ENCODE results near the gene MATN1.

Gene MATN1

DNA sequence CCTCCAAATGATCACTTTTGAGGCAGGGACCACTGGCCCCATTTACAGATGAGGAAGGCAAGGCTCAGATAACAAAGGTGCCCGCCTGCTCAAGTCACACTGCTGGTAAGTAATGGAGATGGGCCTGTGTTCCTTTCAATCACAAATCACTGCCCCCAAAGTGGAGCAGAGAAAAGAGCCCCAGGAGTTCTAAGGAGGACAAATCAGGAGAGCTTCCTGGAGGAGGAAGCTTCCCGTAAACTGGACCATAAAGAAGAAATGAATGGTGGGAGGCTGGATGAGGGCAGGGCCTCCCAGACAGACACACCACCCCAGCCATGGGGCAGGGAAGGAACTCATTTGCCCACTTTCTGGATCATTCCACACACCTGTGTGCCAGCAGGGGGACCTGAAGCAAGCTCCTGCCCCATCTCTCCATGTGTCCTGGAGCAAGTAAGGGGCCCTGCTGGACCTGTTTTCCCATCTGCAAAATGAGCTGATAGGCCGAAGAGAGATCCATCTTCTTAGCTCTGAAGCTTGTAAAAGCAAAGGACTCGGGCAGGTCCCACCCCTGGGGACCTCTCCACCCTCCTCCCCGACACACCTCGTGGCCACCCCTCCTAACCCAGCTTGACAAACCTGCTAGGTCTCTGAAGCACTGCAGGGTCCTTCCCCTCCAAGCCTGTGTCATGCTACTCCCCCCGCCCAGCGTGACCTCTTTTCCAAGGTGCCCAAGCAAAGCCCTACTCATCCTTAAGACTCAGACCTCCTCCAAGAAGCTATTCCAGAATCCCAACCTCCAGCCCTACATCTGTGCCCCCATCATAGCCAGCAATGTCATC lies 28.7 kb upstream of the MATN1 start:
- TF ChIP-seq, protein P1, sequence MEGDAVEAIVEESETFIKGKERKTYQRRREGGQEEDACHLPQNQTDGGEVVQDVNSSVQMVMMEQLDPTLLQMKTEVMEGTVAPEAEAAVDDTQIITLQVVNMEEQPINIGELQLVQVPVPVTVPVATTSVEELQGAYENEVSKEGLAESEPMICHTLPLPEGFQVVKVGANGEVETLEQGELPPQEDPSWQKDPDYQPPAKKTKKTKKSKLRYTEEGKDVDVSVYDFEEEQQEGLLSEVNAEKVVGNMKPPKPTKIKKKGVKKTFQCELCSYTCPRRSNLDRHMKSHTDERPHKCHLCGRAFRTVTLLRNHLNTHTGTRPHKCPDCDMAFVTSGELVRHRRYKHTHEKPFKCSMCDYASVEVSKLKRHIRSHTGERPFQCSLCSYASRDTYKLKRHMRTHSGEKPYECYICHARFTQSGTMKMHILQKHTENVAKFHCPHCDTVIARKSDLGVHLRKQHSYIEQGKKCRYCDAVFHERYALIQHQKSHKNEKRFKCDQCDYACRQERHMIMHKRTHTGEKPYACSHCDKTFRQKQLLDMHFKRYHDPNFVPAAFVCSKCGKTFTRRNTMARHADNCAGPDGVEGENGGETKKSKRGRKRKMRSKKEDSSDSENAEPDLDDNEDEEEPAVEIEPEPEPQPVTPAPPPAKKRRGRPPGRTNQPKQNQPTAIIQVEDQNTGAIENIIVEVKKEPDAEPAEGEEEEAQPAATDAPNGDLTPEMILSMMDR (IDR thresholded peaks at IDR 0.05): no peak
- intact Hi-C loops (cut with DNase I; ENCODE audit: low total_unique reads): no loop called here
- peaks cover 0 to 8% of the 10 kb centered on the region in 2 donors for H3K27me3 ChIP-seq
- no peak for DNase-seq
- no peaks in the 10 kb centered on the region for H3K9me3 ChIP-seq
- no peak overlapping the region for H3K27ac ChIP-seq
- peaks cover 0 to 7% (median 0%) of the 10 kb centered on the region in 4 donors for H3K4me1 ChIP-seq
- H3K4me3 ChIP-seq: no peak overlapping the region
- H3K36me3 ChIP-seq: no peaks in the 10 kb centered on the region

DNA sequence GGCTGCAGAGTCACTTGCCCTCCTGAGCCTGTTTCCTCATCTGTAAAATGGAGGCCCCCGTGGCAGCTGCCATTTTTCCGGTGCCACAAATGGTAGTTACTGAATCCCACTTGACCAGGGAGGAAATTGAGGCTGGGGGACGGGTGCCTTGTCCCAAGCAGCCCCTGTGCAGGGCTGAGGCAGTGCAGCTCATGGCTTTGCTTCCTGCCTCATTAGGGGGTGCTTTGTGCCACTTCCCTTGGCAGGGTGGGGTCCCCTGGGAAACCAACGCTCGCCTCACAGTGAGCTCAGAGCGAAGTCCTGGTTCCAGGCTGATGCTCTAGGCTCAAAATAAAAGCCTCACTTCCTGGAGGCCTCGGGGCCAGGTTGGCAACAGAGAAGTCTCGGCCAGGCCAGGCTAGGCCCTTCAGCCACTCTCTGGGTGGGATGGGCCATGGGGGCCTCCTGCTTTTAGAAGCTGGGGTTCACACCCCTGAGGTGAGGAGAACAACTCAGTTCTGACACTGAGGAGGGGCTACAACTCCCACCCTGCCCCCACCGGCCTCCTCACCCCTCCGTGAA lies 27.4 kb upstream of the MATN1 start:
- Histone ChIP-seq H3K9me3 (no peaks in the 10 kb centered on the region), H3K4me3 (no peak overlapping the region), H3K36me3 (no peaks in the 10 kb centered on the region), H3K27me3 (peaks cover 0 to 8% of the 10 kb centered on the region in 2 donors), H3K27ac (no peak overlapping the region), H3K4me1 (peaks cover 0 to 7% (median 0%) of the 10 kb centered on the region in 4 donors)
- intact Hi-C loops (cut with DNase I; ENCODE audit: low total_unique reads): no loop called here
- DNase-seq: no peak
- TF ChIP-seq, protein P1 (IDR thresholded peaks at IDR 0.05): no peak

DNA sequence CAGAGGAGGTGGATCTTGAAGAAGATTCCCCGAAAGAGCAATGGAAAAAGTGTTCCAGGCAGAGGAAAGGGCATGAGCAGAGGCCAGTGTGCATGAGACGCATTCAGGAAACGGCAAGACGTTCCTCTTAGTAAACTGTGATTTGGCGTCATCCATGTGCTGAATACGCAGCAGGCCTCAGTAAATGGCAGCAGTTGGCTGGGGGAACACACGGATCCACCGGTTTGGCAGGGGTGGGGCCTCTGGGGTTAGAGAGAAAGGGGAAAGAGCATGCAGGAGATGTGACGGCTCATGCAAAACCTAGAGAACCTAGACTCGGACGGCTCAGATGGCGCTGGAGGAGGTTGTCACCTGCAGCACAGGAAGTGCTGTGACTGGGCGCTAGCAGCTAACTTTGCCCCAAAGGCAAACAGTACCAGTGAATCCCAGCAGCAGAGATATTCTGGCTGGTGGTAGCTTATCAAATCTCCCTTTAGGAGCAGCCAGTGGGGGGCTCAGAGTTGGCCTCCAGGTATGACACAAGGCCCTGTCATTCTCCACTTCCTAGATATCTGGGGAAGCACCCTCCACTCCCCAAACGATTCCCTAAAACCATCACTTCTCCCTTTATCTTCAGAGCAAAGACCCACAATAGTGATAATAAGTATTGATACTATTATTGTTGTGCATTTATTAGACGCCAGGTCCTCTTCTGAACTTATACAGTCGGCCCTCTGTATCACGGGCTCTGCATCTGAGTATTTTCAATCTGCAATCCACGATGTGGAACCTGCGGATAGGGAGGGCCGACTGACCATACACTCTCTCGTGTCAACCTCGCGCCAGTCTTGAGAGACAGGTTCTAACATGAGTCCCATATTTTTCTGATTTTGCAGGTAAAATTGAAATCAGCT lies 26.6 kb upstream of the MATN1 start:
- Histone ChIP-seq H3K4me3 (no peak overlapping the region), H3K4me1 (peaks cover 0 to 7% (median 0%) of the 10 kb centered on the region in 4 donors), H3K9me3 (no peaks in the 10 kb centered on the region), H3K27ac (no peak overlapping the region), H3K27me3 (peaks cover 0 to 7% of the 10 kb centered on the region in 2 donors), H3K36me3 (no peaks in the 10 kb centered on the region)
- no peak for DNase-seq
- intact Hi-C loops (cut with DNase I; ENCODE audit: low total_unique reads): no loop called here
- TF ChIP-seq, protein P1 (IDR thresholded peaks at IDR 0.05): no peak

DNA sequence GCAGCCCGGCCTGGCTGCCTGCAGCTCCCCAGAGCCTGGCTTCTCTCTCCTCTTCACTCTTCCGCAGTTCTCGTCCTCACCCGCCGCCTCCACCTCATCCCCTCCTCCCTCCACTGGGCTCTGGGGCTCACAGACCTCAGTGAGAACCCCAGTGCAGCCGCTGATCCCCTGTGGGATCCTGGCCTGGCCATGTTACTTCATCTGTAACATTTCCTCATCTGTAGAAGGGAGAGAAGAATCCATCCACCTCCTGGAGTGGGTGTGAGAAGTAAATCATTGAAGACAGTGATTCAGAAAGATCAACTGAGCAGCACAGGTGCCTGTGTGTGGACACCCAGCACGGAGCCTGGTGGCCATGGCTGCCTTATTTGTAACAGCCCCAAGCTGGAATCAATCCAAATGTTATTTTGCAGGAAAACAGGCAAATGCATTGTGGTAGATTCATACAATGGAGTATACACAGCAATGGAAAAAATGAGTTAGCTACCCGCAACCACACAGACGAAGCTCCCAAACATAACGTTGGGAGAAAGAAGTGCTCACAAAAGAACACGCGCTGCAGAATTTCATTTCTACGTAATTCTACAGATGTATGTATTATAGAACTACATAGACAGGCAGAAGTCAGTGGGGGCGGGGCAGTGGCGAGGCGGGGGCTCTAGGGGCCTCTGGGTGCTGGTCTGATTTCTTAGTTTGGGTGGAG lies 25.5 kb upstream of the MATN1 start:
- no peak overlapping the region for H3K4me3 ChIP-seq
- DNase-seq: no peak
- no peak overlapping the region for H3K27ac ChIP-seq

More for the DNA sequence above, 25.5 kb upstream of the MATN1 start:
- intact Hi-C loops (cut with DNase I; ENCODE audit: low total_unique reads): no loop called here
- Histone ChIP-seq H3K4me1 (peaks cover 0 to 7% (median 0%) of the 10 kb centered on the region in 4 donors), H3K36me3 (no peaks in the 10 kb centered on the region), H3K27me3 (peaks cover 0 to 3% of the 10 kb centered on the region in 2 donors), H3K9me3 (no peaks in the 10 kb centered on the region)
- TF ChIP-seq, protein P1 (IDR thresholded peaks at IDR 0.05): no peak
